RWPE1 (cell line): ENCODE data around the gene COL4A1.

ENCODE experiments used
- CTCF ChIA-PET: fragments of 350-600 bp; sonication (Branson Sonifier 250); formaldehyde crosslinking; extraction: SDS; loops from one replicate; lab custom pipeline; 2021; lab: Yijun Ruan, JAX
- POLR2A ChIA-PET: fragments of 400-600 bp; formaldehyde crosslinking; extraction: SDS; loops from one replicate; lab custom pipeline; 2020; ENCODE audit warnings: antibody characterized with exemption; ENCODE audit not compliant: low non-redundant PET; lab: Yijun Ruan, JAX
- DNase-seq: peaks from one replicate; pipeline ENCODE4 v3.0.0; 2012; ENCODE audit warnings: low spot score
- H3K27ac ChIP-seq: fragments of 450-650 bp; 2 replicates; pipeline ENCODE4 v1.5.1; 2017
- CTCF ChIP-seq: fragments of 450-650 bp; conservative IDR thresholded peaks from 2 replicates; pipeline ENCODE4 v1.5.1; 2017; ENCODE audit warnings: low read depth, mild to moderate bottlenecking

COL4A1 gene

DNA sequence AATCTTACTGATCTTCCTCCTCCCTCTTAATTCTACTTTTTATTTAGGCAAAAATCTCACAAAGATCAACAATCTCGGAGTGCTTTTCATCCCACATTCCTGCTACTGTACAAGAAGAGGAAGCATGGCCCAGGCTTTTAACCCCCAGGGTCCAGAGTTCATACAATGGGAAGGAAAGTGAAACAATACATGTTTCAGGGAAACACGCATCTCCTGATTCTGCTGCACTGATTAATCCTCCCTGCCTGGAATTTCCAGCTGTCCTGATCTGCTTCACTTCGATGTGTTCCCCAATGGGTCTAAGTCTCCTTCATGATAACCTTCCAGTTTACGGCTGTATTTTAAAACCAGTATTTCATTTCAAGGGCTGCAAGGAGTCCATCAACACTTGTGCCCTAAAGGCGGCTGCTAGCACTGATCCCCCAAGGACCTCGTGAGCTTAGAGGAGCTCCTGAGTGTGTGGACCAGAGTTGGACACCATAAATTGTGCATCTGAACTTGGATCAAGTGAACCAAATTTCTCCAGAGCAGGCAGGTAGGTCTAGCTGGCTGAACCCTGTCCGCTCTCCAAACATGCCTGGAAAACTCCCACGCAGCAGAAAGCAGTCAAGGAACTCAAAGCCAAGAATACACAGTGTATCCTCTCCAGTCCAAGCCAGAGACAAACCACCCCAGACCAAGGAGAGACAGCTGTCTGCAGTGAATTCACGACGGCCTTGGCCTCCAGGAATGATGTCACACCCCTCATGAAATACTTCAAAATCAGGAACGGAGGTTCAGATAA lies 44.3 kb downstream of the COL4A1 start:
- CTCF ChIA-PET = interaction anchor here (0.6 kb wide), 1 partner anchor 12 kb away, joined by 3 read pairs; no protein-coding TSS in a partner anchor
- no peak overlapping the region for H3K27ac ChIP-seq
- DNase-seq = no peak
- POLR2A ChIA-PET = no interaction called here
- no peak for TF ChIP-seq CTCF

DNA sequence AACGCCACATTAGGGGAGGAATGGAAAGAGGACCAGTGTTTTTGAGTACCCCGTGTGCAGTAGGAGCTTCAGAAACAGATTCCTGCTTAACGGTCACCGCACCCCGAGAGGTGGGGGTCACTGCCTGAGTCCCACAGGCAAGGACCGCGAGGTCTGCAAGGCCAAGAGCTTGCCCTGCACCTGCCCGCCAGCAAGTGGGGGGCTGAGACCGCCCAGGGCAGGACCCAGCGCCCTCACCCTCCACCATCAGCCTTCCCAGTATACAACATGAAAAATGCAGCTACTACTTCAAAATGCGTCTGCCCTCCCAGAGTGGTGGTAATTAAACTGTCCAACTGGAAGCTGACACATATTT lies 44.9 kb downstream of the COL4A1 start:
- no peak for TF ChIP-seq CTCF
- POLR2A ChIA-PET = no interaction called here
- H3K27ac ChIP-seq = no peak overlapping the region
- DNase-seq = no peak
- CTCF ChIA-PET = interaction anchor here (0.6 kb wide), 1 partner anchor 13 kb away, joined by 3 read pairs; no protein-coding TSS in a partner anchor

GRCh38 chr13:110261166-110262081 lies 45.5 kb downstream of the COL4A1 start:
- peak; percentile 23 for DNase-seq
- TF ChIP-seq CTCF = no peak
- ChIA-PET CTCF (no interaction called here), POLR2A (no interaction called here)
- H3K27ac ChIP-seq = peak overlapping the region; percentile 18

DNA sequence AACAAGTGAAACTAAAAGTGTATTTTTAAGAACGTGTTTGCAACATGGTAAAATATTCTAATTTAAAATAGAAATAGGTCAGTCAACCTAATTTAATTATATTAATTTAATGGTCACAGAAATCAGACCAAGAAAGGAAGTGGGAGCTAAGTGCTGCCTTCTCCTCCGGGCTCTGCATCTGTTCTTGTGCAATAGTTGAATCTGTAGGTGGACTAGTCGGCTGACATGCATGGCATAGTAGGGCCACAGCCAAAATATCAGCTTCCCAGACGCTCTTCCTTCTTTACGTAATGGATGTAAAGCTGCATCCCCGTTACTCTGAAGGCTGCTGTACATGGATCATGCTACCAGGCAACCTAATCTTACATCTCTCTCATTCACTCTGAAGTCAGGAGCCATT lies 47.3 kb downstream of the COL4A1 start:
- ChIA-PET POLR2A (no interaction called here), CTCF (interaction anchor here (0.6 kb wide), 1 partner anchor 13 kb away, joined by 5 read pairs; no protein-coding TSS in a partner anchor)
- peak overlapping the region; percentile 53; the same call in 1 of the 2 replicates for H3K27ac ChIP-seq
- no peak for TF ChIP-seq CTCF
- DNase-seq = no peak

- DNase-seq = peak; percentile 30
- no peak for TF ChIP-seq CTCF
- peak overlapping the region; percentile 66 for H3K27ac ChIP-seq
- CTCF ChIA-PET = no interaction called here
- POLR2A ChIA-PET = no interaction called here
These were observed 47.9 kb downstream of the COL4A1 start for GRCh38 chr13:110258876-110259631.

- no peak for DNase-seq
- no peak overlapping the region for H3K27ac ChIP-seq
- ChIA-PET POLR2A (no interaction called here), CTCF (no interaction called here)
- TF ChIP-seq CTCF = no peak
These were observed 49.5 kb downstream of the COL4A1 start for GRCh38 chr13:110257408-110257807.
